HepG2 (cell line): ENCODE measurements around the gene LATS1. TPM values are rescaled to one million over a fixed set of nuclear protein-coding genes. Genes with fewer than 3 reads are reported as not detected.

Experiments used
- ATF5 ChIP-seq: sonication (generic); formaldehyde crosslinking; IDR thresholded peaks from 2 replicates; pipeline ENCODE4 v1.4.0; 2020; ENCODE audit warnings: mild to moderate bottlenecking, low read depth, missing genetic modification reagents
- BATF2 ChIP-seq: sonication (generic); formaldehyde crosslinking; IDR thresholded peaks from 2 replicates; pipeline ENCODE4 v1.8.0; 2022; ENCODE audit warnings: mild to moderate bottlenecking, missing genetic modification reagents, moderate library complexity
- ELF4 ChIP-seq: sonication (generic); formaldehyde crosslinking; IDR thresholded peaks from 2 replicates; pipeline ENCODE4 v1.5.0; 2020; ENCODE audit warnings: missing genetic modification reagents, mild to moderate bottlenecking, moderate library complexity, borderline replicate concordance
- JUND ChIP-seq: sonication (generic); formaldehyde crosslinking; IDR thresholded peaks from 2 replicates; pipeline ENCODE4 v1.8.0; 2022; ENCODE audit warnings: mild to moderate bottlenecking, missing genetic modification reagents
- MATR3 ChIP-seq: sonication (generic); formaldehyde crosslinking; IDR thresholded peaks from 2 replicates; pipeline ENCODE4 v1.4.0; 2020; ENCODE audit warnings: missing genetic modification reagents
- MXD3 ChIP-seq: IDR thresholded peaks from 2 replicates; pipeline ENCODE4 v1.6.1; 2016; ENCODE audit warnings: mild to moderate bottlenecking, missing biosample characterization, missing genetic modification reagents
- MYPOP ChIP-seq: sonication (generic); formaldehyde crosslinking; IDR thresholded peaks from 2 replicates; pipeline ENCODE4 v1.8.1; 2023; ENCODE audit warnings: mild to moderate bottlenecking, moderate library complexity, missing genetic modification reagents
- NCOA2 ChIP-seq: sonication (generic); formaldehyde crosslinking; IDR thresholded peaks from 2 replicates; pipeline ENCODE4 v1.8.0; 2022; ENCODE audit warnings: inconsistent platforms
- POLR2A ChIP-seq, 2 experiments: IDR thresholded peaks; 2 replicates each; pipeline ENCODE4 v1.6.1; 2011; ENCODE audit warnings: low read depth in 2 of 2, low read length in 2 of 2, mild to moderate bottlenecking in 1 of 2, moderate library complexity in 1 of 2; ENCODE audit not compliant: insufficient read depth in 1 of 2
- SIN3B ChIP-seq: fragments of 150-350 bp; IDR thresholded peaks from 2 replicates; pipeline ENCODE4 v1.6.1; 2014; ENCODE audit warnings: low read length
- SKIL ChIP-seq: sonication (generic); formaldehyde crosslinking; IDR thresholded peaks from 2 replicates; pipeline ENCODE4 v1.8.0; 2022; ENCODE audit warnings: missing genetic modification reagents, mild to moderate bottlenecking, moderate library complexity, borderline replicate concordance
- SNAPC2 ChIP-seq: sonication (generic); formaldehyde crosslinking; IDR thresholded peaks from 2 replicates; pipeline ENCODE4 v1.8.1; 2022; ENCODE audit warnings: mild to moderate bottlenecking, missing genetic modification reagents
- TMF1 ChIP-seq: sonication (generic); formaldehyde crosslinking; IDR thresholded peaks from 2 replicates; pipeline ENCODE4 v1.8.1; 2022; ENCODE audit warnings: low read depth, missing genetic modification reagents
- ZBTB4 ChIP-seq: sonication (generic); formaldehyde crosslinking; IDR thresholded peaks from 2 replicates; pipeline ENCODE4 v1.4.0; 2020; ENCODE audit warnings: missing genetic modification reagents, mild to moderate bottlenecking, borderline replicate concordance
- ZFY ChIP-seq: sonication (generic); formaldehyde crosslinking; IDR thresholded peaks from 2 replicates; pipeline ENCODE4 v1.4.0; 2020; ENCODE audit warnings: missing genetic modification reagents
- ZNF30 ChIP-seq: sonication (generic); formaldehyde crosslinking; IDR thresholded peaks from 2 replicates; pipeline ENCODE4 v1.5.0; 2020; ENCODE audit warnings: mild to moderate bottlenecking, missing genetic modification reagents
- ZNF451 ChIP-seq: sonication (generic); formaldehyde crosslinking; IDR thresholded peaks from 2 replicates; pipeline ENCODE4 v1.5.0; 2020; ENCODE audit warnings: mild to moderate bottlenecking, missing genetic modification reagents
- ZSCAN5A ChIP-seq: sonication (generic); formaldehyde crosslinking; IDR thresholded peaks from 2 replicates; pipeline ENCODE4 v1.8.0; 2022; ENCODE audit warnings: mild to moderate bottlenecking, missing genetic modification reagents, borderline replicate concordance
- polyA plus RNA-seq, 8 experiments: library from polyadenylated mRNA; depleted of rRNA in 3 of 8; stranded (reverse) in 7 of 8; unstranded in 1 of 8; fragments of >200 nt; fragmentation: Illumina TruSeq in 4 of 8; extraction: Trizol in 4 of 8; gene quantifications; 2 replicates each; pipeline versions ENCODE4 v1.2.1 to v1.2.3, GENCODE V29; 2011 to 2016; ENCODE audit warnings: low read depth in 4 of 8, missing spikeins in 1 of 8, mixed read lengths in 1 of 8; ENCODE audit not compliant: insufficient read depth in 1 of 8
- total RNA-seq, 5 experiments: library from RNA; depleted of rRNA; stranded (reverse); fragments of >200 nt; fragmentation: Illumina TruSeq; extraction: Trizol; gene quantifications; 2 replicates each; pipeline ENCODE4 v1.2.3, GENCODE V29; 2016; ENCODE audit warnings: low read depth in 1 of 5

Gene LATS1
- total and polyA plus RNA-seq, 2 of the 13 experiments (the other 11 are each of a cell fraction or from before 2014, with no cell fraction given) = 9.9 to 12.6 TPM

GRCh38 chr6:149749594-149750135 lies 31.8 kb upstream of the LATS1 start, which contains the start of gene PCMT1 (continued):
- peak; percentile 79; the same call in 1 of the 2 replicates for TF ChIP-seq ZBTB4 (CRISPR knock-in tag)
- TF ChIP-seq ZNF451 (CRISPR knock-in tag) = no peak
- TF ChIP-seq ELF4 = 0 out of 2 replicates have a peak, but pooled peaks have one; percentile 12
- no peak for TF ChIP-seq ATF5
- TF ChIP-seq TMF1 (CRISPR knock-in tag) = peak; percentile 97
- peak; percentile 68; the same call in 1 of the 2 replicates for TF ChIP-seq JUND (CRISPR knock-in tag)
- no peak for TF ChIP-seq MATR3 (CRISPR knock-in tag)
- peak; percentile 39; the same call in 1 of the 2 replicates for TF ChIP-seq SIN3B
- TF ChIP-seq BATF2 (CRISPR knock-in tag) = no peak; the same call in 1 of the 2 replicates
- TF ChIP-seq MYPOP = peak; percentile 81; the same call in 1 of the 2 replicates
- TF ChIP-seq SNAPC2 (CRISPR knock-in tag) = 0 out of 2 replicates have a peak, but pooled peaks have one; percentile 81
- TF ChIP-seq SKIL (CRISPR knock-in tag) = peak; percentile 25; the same call in 1 of the 2 replicates
- TF ChIP-seq NCOA2 (CRISPR knock-in tag) = 0 out of 2 replicates have a peak, but pooled peaks have one; percentile 2
- peak; percentile 81 to 87 for TF ChIP-seq POLR2A (IDR thresholded peaks at IDR 0.05; ENCODE audit: insufficient read depth in 1 of 2, low read depth in 2 of 2, low read length in 2 of 2)
- peak; percentile 81 for TF ChIP-seq ZFY (CRISPR knock-in tag)
- 0 out of 2 replicates have a peak, but pooled peaks have one; percentile 70 for TF ChIP-seq MXD3
- no peak for TF ChIP-seq ZNF30
- TF ChIP-seq ZSCAN5A (CRISPR knock-in tag) = peak; percentile 85; the same call in 1 of the 2 replicates
